ENCODE measurements around the gene KDM2A.
A peak's percentile ranks its signal among the peaks of the same experiment; 100 is the strongest.
"Not testable (repeated sequence)": the region's sequence is repeated elsewhere in the genome, so short reads cannot be mapped to it uniquely, and the experiment has no call there.

KDM2A gene

DNA sequence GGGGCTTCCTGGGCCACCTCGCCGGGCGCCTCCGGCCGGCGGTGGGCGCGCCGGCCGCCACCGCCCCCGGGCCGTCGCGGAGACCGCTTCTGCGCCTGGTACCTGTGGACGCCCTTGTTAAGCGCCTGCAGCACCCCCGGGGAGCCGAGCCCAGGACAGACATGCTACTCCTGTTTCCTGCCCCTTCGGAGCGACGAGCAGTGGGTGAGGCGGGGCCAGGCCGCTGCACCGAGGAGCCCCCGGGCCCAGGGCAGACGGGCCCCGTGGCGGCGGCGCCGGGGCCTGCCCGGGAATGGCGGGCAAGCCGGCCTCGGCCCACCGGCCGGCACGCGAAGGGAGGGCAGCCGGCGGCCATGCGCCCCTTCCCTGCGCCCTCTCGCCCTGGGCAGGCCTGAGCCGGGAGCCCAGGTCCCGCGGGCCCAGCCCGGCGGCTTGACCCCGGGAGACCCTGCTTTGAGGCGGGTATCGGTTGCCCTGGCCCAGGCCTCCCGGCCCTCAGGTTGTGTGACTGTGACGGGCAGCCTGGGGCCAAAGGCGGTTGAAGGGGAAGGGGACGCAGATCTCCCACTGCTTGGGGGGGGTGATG lies 789 bp upstream of the KDM2A start:
- DNase-seq = peak; percentile 36

DNA sequence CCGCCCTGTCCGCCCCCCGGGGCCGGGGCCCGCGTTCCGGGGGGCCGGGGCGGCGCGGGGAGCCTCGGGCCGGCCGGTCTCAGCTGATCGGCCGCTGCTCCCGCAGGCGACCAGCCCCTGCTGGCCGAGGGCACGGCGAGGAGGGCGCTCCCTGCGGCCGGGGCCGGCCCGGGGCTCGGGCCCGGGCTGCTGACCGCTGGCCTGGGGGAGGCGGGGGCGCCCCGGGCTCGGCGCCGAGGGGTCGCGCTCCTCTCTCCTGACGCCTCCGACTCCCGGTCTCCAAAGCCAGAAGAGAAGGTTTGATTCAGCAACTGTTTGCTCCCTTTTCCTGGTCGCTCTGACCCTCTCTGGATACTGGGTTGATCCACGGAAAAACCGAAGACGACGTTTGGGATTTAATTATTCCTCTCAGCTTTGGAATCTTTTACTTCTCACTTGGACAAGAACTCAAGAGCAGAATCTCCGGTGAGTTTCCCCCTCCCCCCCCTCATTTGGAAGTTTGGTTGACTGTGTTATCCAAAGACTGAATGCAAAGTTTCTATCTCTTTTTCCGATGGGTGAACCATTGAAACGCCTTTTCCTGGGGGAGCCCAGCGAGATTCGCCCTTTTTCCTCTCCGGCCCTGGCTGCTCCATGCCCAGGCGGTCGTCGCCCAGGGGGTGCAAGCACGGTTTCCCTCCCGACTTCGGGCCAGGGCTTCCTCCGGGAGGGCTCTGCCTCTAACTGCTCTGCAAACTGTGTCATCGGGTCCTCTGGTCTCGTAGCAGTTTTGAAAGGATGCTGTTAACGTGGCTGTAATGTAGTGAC lies 725 bp downstream of the KDM2A start:
- no peak for DNase-seq

DNA sequence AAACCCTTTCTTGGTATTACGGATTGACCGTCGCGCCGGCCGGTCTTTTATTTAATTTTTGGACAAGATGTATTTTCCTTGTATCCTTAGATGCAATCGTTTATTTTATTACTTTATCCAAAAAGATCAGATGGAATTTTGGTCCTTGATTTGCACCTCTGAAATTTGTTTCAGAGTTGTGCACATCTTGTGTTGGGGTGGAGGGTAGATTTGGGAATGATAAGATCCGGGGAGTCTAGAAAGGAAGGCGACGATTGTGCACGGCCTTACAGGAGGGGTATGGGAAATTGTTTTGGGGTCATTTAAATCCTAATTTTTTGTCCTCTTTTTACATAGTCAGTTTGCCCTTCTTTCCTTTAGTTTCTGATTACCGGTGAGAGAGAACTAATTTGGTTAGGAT lies 1.4 kb downstream of the KDM2A start:
- DNase-seq = no peak

DNA sequence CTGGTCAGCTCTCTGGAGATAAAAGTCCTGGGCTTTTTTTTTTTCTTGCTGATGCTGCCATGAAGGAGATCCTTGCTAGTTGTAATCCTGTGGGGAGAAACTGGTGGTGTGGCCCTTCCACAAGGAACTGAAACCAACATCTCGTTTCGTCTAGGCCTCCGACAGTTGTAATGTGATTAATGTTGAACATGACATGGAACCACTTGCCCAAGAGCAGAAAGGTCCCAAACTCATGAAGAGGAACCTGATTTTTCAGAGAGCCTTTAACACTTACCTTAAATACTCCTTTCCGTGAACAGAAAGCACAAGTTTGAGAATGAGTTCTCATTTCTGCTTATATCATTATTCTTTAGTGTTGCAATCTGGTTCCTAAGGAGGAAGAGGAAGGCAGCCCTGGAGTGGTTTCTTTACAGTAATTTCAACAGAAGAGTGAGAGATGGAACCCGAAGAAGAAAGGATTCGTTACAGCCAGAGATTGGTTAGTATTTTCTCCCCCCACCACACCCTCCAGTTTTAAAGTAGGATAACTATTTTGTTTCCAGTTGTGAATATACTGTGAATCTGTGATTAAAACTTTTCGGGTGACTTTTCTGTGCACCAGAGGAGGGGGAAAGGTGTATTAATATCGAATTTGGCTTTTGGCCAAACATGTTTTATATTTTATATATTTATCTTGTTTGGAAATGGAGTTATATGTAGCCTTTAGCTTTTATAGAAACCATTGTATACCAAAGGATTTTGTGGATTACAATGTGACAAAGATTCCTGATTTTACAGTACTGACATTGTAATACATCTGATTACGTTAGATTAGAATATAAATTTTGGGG lies 2.0 kb downstream of the KDM2A start:
- DNase-seq = no peak

DNA sequence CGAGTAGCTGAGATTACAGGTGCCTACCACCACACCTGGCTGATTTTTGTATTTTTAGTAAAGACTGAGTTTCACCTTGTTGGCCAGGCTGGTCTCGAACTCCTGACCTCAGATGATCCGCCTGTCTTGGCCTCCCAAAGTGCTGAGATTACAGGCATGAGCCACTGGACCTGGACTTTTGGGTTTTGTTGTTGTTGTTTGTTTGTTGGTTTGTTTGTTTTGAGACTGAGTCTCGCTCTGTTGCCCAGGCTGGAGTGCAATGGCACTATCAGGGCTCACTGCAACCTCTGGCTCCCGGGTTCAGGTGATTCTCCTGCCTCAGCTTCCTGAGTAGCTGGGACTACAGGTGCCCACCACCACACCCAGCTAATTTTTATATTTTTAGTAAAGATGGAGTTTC lies 4.7 kb downstream of the KDM2A start:
- DNase-seq = not testable (repeated sequence)

DNA sequence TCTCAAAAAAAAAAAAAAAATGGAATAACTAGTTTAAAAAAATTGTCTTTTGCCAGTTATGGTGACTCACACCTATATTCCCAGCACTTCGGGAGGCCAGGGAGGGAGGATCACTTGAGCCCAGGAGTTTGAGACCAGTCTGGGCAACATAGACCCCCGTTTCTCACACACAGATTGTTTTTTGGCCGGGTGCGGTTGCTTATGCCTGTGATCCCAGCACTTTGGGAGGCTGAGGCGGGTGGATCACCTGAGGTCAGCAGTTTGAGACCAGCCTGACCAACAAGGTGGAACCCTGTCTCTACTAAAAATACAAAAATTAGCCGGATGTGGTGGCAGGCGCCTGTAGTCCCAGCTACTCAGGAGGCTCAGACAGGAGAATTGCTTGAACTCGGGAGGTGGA lies 7.2 kb downstream of the KDM2A start:
- not testable (repeated sequence) for DNase-seq

DNA sequence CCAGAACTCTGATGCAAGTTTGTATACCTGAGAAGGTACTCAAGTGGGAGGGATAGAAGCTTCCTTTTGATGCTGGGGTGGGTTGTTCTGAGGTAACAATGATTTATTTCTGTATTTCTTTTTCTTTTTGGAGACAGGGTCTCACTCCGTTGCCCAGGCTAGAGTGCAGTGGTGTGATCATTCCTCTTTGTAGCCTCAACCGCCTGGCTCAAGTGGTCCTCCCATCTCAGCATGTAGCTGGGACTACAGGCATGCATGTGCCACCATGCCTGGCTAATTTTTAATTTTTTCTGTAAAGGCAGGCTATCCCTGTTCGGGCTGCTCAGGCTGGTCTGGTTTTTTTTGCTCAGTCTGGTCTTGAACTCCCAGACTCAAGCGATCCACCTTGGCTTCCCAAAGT lies 7.9 kb downstream of the KDM2A start:
- DNase-seq = no peak

DNA sequence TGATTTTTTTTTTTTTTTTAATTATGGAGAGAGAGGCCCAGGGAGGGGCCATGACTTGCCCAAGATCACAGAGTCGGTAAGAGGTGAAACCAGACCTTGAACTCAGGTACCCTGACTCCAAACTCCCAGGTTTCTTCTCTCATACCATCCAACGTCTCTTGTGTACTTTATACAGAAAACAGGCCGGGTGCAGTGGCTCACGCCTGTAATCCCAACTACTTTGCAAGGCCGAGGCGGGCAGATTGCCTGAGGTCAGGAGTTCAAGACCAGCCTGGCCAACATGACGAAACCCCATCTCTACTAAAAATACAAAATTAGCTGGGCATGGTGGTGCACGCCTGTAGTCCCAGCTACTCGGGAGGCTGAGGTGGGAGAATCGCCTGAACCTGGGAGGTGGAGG lies 11.8 kb downstream of the KDM2A start:
- DNase-seq = not testable (repeated sequence)

DNA sequence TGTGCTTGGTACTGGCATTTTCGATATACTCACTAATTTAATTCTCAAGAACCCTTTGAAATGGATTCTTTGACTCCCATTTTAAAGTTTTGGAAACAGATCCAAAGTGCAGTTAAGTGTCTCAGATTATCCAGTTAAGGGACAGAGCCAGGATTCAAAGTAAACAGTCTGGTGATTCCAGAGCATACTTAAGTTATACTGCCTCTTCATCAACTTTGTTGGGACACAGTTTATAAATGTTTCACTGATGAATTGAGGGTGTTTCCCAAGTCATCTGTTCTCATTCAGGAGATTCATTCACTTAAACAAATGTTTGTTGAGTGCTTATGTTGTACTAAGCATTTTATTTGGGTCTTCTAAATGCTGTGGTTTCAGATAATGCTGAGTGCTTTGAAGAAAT lies 17.1 kb downstream of the KDM2A start:
- DNase-seq = no peak

DNA sequence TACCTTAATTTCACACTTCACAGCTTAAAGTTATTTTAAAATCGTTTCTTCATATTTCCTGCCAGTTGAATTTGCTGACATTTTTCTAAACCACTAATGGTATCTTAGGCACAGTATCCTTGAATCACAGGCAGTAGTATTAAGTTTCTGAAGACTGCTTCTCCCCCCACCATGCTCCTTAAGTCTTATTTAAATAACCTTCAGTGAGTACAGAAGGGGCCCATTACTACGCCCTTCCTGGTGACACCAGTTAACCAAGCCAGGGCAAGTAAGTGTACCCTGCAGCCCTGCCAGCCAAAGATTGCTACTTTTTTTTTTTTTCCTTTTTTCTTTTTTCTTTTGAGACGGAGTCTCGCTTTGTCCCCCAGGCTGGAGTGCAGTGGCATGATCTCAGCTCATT lies 19.9 kb downstream of the KDM2A start:
- DNase-seq = no peak

DNA sequence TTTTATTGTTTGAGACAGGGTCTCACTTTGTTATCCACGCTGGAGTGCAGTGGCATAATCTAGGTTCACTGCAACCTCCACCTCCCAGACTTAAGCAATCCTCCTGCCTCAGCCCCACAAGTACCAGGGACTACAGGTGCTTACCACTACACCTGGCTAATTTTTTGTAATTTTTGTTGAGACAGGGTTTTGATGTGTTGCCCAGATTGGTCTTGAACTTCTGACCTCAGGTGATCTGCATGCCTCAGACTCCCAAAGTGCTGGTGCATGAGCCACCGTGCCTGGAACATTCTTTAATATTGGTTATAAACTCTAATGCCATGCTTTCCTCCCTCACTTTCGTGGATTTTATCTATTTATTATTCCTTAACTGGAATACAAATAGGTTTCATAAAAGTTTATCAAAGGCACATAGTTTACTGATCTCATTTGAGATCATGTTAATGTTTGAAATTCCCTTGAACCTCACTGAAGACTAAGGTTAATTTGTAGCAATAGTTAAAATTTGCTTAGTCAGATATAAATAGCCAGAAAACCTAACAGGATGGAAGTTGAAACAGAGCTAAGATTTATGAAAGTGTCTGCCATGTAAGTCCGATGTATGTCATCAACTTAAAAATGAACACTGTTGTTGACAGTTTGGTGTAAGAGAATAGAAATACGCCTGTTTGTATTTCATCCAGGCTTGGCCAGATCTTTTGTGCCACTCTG lies 27.6 kb downstream of the KDM2A start:
- DNase-seq = no peak

DNA sequence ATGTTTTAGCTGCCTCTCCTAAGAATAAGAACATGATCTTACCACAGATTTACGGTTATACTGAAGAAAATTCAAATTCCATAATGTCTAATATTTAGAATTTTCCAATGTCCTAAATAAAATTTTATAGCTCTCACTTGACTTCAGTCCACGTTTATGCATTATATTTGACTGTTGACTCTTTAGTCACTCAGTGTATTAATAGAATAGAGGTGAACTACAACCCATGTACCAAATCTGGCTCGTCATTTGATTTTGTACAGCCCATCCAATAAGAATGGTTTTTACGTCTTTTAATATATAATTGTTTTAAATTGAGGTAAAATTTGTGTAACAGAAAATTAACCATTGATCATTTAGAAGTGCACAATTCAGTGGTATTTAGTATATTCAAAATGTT lies 34.9 kb downstream of the KDM2A start:
- no peak for DNase-seq

DNA sequence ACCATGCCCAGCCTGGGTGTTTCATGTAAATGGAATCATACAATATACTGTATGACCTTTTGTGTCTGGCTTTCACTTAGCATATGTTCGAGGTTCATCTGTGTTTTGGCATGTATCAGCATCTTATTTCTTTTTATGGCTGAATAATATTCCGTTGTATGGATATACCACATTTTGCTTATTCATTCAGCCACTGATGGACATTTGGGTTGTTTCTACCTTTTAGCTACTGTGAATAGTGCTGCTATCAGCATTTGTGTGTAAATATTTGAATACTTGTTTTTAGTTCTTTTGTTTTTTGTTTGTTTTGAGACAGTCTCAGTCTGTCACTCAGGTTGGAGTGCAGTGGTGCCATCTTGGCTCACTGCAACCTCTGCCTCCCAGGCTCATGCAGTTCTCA lies 35.7 kb downstream of the KDM2A start:
- no peak for DNase-seq

DNA sequence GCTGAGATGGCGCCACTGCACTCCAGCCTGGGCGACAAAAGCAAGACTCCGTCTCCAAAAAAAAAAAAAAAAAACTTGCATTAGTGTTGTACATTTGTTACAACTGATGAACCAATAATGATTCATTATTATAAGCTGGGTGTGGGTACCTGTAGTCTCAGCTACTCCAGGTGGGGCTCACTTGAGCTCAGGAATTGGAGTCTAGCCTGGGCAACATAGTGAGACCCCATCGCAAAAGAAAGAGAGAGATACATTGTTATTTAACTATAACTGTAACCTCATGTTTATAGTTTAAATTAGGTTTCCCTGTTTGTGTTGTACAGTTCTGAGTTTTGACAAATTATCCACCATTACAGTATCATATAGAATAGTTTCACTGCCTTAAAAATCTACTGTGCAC lies 38.6 kb downstream of the KDM2A start:
- no peak for DNase-seq

DNA sequence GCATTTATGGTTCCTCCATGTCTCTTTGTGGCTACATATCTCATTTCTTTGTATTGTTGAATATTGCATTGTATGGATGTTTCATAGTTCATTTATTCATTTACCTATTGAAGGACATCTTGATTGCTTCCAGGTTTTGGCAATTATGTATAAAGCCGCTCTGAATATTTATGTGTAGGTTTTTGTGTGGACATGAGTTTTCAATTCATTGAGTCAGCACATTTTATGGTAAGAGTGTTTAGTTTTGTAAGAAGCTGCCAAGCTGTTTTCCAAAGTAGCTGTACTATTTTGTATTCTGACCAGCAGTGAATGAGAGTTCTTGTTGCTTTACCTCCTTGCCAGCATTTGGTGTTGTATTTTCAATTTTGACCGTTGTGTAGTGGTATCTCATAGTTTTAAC lies 39.2 kb downstream of the KDM2A start:
- no peak for DNase-seq

DNA sequence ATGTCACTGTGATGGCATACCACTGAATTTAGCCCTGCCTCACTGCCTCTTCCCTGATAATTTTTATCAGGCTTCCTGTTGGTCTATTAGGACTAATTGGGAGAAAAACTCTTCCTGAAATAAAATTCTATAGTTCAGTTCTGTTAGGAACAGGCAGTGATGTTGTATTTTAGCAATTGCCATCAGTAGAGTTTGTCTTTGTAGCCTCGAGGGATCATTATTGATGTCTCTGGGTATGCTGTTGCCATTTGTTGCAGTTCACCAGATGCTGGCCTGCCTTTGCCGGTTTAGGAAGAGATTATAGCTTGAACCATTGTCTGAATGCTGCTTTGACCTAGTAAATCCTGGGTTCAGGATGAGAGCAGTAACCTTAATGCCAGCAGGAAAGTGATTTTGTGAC lies 41.0 kb downstream of the KDM2A start:
- DNase-seq = no peak

DNA sequence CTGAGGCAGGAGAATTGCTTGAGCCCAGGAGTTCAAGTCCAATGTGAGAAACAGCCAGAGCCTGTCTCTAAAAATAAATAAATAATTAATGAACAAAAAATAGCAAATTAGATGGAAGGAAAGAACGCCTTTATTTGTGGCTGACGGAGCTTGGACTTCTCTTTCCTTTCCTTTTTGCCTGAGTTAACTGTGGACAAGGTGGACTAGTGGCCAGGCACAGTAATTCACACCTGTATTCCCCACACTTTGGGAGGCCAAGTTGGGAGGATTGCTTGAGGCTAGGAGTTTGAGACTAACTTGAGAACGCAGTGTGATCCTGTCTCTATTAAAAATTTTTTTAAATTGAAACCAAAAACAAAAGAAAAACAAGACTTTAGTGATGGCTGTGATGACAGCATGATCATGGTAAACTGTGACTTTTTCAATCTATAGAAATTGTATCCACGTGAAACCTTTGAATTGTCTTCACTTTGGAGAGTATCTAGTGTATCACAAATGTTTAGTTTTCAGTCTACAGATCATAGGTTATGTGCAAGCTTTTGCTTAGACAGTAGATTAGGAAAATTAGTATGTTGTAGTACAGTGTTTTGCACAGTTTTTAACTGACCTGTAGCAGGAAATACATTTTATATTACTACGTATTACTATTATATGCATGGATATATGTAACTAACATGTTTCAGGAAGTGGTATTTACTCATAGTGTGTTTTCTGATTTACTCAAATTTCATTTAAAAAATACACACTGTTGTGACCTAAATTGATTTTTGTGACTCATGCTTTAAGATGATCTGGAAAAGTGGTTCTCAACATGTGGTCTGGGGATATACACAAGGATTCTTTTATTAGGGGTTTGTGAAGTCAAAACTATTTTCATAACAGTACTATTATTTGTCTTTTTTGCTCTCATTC lies 42.1 kb downstream of the KDM2A start:
- DNase-seq = no peak

DNA sequence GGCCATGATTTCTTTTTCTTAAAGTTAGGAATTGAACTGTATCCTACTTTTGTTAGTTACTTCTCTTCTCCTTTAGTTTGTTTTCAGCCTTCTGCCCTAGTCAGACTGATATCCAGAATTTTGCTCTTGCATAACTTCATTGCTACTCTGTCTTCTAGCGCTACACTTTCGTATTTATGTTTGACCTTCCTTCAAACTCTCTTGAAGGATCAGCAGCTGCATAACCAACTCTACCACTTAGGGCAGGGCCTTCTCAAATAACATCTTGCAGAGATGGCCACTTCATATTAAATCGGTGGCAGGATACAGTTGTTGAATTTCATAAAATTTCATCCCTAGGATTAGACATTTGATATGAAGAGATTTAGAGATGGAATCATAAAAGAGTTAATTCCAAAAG lies 43.9 kb downstream of the KDM2A start:
- DNase-seq = no peak

DNA sequence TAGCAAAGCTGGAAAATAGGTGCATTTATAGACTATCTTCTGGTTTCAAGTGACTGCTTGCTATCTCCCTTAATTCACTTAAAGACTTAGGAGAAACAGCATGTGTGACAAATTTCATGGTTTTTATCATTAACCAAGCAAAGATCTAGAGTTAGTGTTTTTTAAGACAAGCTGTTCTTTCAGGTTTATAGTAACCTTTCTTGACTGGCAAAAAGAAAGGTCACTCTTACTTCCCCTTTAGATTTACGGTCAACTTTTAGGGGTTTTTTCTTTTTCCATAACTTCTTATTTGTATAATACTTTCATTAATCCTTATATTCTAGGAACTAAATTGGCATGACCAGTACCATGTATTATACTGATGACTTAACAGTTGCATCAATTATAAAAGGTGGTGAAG lies 46.6 kb downstream of the KDM2A start:
- no peak for DNase-seq

DNA sequence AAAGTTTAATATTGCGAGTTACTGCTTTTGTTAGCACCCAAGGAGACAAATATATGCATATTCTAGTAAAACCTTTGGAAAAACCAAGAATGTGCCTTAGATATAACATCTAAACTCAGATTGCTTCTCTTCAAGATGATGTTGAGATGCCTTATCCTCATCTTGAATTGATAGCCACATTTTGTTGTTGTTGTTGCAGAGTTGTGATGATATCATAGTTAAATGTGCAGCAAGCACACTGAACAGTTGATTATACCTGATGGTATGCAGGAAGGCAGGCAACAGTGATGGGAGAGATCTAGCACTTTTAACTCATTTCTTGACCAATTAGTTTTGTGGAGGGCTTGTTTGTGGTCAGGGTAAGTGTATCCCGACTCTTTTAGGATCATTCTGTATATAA lies 48.0 kb downstream of the KDM2A start:
- no peak for DNase-seq

DNA sequence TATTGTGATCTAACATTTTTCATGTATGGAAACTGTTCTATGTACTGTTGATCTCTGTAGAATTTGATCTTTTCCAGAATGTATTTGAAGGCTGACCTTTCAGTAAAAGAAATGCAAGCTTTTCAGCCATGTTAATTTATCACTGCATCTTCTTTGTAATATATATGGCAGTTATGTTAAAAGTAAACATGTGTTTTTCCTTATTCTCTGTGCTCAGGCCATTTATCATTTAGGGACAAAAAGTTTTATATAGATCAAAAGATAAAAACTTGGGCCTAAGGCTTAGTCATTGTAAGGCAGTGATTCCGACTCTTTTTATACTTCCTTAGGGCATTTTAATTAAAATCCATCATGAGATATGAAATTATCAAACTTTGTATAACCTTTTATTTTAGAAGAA lies 48.7 kb downstream of the KDM2A start:
- no peak for DNase-seq

DNA sequence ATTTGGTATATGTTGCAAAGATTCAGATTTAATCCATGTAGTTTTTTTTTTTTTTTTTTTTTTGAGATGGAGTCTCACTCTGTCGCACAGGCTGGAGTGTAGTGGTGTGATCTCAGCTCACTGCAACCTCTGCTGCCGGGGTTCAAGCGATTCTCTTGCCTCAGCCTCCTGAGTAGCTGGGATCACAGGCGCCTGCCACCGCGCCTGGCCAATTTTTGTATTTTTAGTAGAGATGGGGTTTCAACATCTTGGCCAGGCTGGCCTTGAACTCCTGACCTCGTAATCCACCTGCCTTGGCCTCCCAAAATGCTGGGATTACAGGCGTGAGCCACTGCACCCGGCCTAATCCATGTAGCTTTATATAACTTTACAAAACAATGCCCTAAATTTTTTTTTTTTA lies 49.8 kb downstream of the KDM2A start:
- DNase-seq = not testable (repeated sequence)
